SKM-1 (cell line): ENCODE data around the gene DAB1.
"Not testable (repeated sequence)": the region's sequence is repeated elsewhere in the genome, so short reads cannot be mapped to it uniquely, and the experiment has no call there.

Experiments used
- DNase-seq: peaks from one replicate; lab custom pipeline; 2025; ENCODE audit not compliant: unreplicated experiment; lab: John Stamatoyannopoulos, UW

The DAB1 gene

GRCh38 chr1:57362480-57362879, 61.4 kb downstream of the DAB1 start:
- DNase-seq, result no peak

GRCh38 chr1:57361516-57361915, 62.3 kb downstream of the DAB1 start:
- no peak for DNase-seq

DNA sequence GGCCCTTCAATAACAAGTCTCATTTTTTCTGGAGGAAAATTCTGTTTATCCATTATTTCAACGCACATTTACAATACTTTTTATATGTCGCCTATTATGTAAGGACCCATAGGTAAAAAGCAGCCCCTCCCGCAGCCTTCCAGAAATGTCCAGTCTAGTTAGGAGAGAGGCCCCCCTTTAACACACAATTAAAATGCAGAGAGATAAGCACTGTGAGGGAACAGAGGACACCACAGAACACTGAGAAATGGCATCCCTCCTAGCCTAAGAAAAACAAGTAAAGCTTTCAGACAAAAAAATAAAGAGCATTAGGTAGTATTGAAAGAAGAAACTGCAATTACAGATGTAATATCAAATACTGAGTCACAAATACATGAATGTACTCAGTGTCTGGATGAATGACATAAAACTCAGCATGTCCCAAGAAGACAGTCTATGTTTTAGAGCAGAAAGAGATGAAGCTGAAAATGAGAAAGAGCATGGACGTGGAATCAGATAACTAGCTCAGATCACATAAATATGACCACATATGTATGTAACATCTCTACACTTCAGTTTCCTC, 62.9 kb downstream of the DAB1 start:
- DNase-seq, result no peak

DNA sequence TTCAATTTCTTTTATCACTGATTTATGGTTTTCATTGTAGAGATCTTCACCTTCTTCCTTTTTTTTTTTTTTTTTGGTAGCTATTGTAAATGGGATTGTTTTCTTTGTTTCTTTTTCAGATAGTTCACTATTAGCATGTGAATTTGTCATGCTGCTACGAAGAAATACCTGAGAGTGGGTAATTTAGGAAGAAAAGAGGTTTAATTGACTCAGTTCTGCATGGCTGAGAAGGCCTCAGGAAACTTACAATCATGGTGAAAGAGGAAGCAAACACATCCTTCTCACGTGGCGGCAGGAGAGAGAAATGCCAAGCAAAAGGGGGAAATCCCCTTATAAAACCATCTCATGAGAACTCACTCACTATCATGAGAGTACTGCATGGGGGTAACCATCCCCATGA, 66.4 kb downstream of the DAB1 start:
- no peak for DNase-seq

DNA sequence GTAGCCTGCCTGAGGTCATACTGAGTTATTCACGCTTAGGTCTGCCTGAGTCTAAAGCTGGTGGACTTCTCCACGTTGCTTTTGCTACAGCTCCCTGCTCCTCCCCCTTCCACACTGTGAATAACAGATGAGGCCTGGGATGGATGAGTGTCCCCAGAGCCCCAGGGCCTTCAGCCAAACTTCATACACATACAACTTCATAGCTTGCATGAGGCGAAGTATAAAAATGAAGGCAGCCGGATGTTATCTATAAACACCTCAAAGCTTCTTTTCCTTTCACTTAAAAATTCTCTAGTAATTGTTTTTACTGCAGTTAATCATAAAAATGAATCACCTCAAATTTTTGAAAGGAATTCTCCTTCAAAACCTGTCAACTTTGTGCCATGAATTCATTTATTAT, 70.2 kb downstream of the DAB1 start:
- no peak for DNase-seq

DNA sequence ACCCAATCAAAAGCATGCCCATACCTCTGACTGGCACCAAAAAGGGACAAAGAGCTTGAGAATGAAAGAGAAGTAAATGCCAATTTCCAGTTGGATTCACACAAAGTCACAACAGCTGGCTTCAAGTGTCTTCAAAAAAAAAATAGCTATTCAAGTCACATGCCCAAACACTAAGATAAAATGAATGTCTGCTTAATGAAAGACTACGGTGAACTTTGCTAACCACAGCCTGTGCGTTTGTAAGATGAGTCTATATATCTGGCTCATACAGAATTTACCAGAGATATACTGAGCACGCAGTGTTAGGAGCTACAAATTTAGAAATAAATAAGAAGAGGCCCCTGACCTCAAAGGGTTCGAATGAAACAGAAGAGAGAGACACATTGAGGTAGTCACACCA, 73.2 kb downstream of the DAB1 start:
- DNase-seq, result no peak

- no peak for DNase-seq
These were observed 74.9 kb downstream of the DAB1 start for GRCh38 chr1:57348921-57349320.

GRCh38 chr1:57345916-57346315, 77.9 kb downstream of the DAB1 start:
- DNase-seq, result no peak

- no peak for DNase-seq
These were observed 79.6 kb downstream of the DAB1 start for GRCh38 chr1:57344265-57344664.

DNA sequence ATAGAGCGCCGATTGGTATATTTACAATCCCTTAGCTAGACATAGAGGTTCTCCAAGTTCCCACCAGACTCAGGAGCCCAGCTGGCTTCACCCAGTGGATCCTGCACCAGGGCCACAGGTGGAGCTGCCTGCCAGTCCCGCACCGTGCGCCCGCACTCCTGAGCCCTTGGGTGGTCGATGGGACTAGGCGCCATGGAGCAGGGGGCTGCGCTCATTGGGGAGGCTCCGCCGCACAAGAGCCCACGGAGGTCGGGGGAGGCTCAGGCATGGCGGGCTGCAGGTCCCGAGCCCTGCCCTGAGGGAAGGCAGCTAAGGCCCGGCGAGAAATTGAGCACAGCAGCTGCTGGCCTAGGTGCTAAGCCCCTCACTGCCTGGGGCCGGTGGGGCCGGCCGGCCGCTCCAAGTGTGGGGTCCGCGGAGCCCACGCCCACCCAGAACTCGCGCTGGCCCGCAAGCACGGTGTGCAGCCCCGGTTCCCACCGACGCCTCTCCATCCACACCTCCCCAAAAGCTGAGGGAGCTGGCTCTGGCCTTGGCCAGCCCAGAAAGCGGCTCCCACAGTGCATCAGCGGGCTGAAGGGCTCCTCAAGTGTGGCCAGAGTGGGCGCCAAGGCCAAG, 80.5 kb downstream of the DAB1 start:
- not testable (repeated sequence) for DNase-seq

DNA sequence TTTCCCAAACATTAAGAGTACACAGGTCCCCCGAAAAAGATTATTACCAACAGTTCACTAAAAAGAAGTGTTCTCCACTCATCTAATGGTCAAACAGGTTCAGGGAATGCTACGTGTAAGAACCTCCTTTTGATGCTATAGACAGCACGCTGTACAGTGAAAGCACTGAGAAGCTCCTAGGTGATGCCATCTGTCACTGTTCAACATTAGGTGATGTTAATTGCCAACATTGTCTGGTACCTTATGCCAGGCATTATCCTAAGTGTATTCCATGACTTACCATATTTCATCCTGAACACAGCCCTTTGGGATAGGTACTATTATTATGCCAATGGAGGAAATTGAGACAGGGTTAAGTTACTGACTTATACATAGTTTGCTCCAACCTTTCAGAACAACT, 82.1 kb downstream of the DAB1 start:
- DNase-seq, result no peak

- DNase-seq, result no peak
These were observed 83.4 kb downstream of the DAB1 start for GRCh38 chr1:57340334-57341070.

- no peak for DNase-seq
These were observed 86.2 kb downstream of the DAB1 start for GRCh38 chr1:57337623-57338022.

- no peak for DNase-seq
These were observed 87.1 kb downstream of the DAB1 start for GRCh38 chr1:57336793-57337192.

- DNase-seq, result no peak
These were observed 92.2 kb downstream of the DAB1 start for GRCh38 chr1:57331620-57332019.

DNA sequence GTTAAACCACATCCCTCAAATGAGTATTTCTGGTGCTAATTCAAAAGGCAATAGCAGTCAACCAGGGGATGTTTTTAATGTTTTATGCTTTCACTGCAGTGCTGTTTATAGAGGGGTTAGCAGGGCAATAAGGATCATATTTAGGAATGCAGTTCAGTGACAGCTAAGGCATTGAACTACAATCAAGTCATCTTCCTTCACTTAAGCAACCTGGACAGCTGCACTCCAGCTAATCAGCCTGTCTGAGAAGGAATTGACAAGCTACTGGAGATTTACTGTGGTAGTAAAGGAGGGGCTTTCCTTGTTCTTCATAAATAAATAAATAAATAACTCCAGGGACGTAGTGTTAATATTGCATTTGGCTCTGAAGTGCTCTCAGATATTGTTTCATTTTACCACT, 93.9 kb downstream of the DAB1 start:
- no peak for DNase-seq

GRCh38 chr1:57329001-57329527, 94.8 kb downstream of the DAB1 start:
- DNase-seq, result no peak

- no peak for DNase-seq
These were observed 95.9 kb downstream of the DAB1 start for GRCh38 chr1:57327946-57328345.

- no peak for DNase-seq
These were observed 96.5 kb downstream of the DAB1 start for GRCh38 chr1:57327336-57327735.

GRCh38 chr1:57325536-57325935, 98.3 kb downstream of the DAB1 start:
- no peak for DNase-seq

- no peak for DNase-seq
These were observed 98.7 kb downstream of the DAB1 start for GRCh38 chr1:57325117-57325516.

- DNase-seq, result no peak
These were observed 99.5 kb downstream of the DAB1 start for GRCh38 chr1:57324388-57324787.
